GM18507 (cell line): ENCODE measurements around the gene GPHA2.
A peak's percentile ranks its signal among the peaks of the same experiment; 100 is the strongest.

Experiments
- DNase-seq: peaks from one replicate; pipeline ENCODE4 v3.0.0; 2011; ENCODE audit warnings: low read depth; ENCODE audit not compliant: insufficient read length; ENCODE audit errors: extremely low spot score
- FAIRE-seq: peaks from 2 replicates; lab custom pipeline; 2011; peaks lifted over from hg19 to GRCh38; lab: Jason Lieb, UNC

GPHA2 gene

DNA sequence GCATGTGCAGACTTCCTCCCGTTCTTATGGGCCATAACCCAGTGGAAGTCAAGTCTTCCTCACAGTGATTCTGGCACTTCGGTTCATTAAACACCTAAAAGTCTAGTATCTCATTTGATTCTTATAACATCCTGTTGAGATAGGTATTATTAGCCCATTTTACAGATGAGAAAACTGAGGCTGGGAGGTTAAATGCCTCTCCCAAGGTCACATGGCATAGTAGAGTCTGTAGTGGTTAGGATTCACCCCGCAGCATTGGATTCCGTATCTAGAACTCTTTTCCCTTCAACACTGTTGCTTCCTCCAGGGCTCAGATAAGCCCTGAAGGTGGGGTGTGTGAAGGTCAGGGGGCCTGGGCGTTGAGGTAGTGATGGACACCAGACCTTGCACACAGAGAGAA is 3.4 kb downstream of the GPHA2 start:
- DNase-seq: no peak
- FAIRE-seq: no peak

DNA sequence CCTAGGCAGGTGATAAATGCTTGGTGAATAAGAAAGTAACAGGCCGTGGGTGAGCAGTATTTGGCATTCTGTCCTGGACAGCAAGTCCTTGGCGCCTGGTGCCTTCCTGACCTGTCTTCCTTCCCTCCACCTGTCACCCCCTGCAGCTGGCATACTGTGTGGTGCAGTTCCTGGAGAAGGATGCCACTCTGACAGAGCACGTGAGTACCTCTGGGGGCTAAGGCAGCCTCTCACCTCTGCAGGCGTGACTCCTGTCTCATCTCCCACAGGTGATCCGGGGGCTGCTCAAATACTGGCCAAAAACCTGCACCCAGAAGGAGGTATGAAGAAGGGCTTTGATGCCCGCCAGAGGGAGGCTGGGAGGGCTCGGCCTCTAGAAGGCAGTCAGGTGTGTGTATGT is 4.4 kb downstream of the GPHA2 start:
- no peak for DNase-seq
- no peak for FAIRE-seq

DNA sequence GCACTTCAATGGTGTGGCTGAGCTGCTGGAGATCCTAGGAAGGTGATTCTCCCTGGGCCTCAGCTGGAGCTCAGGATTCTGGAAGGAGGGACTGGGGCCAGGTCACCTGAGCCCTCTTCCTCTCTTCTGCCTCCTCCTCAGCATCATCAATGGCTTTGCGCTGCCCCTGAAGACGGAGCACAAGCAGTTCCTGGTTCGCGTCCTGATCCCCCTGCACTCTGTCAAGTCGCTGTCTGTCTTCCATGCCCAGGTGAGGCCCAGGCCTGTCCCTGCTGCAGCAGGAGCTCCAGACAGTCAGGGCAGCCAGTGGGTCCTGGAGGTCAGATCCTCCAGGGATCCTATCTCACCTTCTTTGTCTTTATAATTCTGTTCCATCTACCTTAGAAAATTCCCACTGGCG is 5.4 kb downstream of the GPHA2 start:
- DNase-seq (no peak), FAIRE-seq (no peak)

DNA sequence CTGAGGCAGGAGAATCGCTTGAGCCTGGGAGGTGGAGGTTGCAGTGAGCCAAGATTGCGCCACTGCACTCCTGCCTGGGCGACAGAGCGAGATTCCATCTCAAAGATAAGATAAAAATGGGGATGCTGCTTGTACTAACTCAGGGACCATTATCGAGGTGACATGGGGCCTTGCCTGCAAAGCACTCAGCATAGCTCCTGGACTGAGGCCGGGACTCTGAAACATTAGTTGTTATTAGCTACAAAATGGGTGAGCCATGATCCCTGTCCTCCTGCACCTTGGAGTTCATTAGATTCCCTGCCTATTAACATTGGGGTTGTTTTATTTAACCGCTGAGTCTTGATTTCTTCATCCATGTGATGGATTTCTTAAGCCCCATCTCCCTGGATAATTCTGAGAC is 6.1 kb downstream of the GPHA2 start:
- DNase-seq: no peak
- no peak for FAIRE-seq

DNA sequence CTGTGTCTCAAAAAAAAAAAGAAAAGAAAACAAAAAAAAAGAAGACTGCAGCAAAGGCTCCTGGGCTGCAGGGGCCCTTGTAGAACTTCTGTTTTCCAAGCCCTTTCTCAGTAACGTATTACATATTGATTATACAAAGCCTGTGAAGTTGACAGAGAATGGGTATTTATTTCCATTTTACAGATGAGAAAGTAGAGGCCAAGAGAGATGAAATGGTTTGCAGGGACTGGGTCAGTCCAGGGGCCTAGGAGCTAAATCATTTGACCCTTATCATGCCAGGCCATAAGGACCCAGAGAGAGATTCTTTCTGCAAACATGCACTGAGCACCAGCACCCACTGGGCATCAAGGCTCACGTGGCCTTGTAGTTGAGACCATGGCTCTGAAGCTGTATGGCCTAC is 6.7 kb downstream of the GPHA2 start:
- no peak for DNase-seq
- no peak for FAIRE-seq

DNA sequence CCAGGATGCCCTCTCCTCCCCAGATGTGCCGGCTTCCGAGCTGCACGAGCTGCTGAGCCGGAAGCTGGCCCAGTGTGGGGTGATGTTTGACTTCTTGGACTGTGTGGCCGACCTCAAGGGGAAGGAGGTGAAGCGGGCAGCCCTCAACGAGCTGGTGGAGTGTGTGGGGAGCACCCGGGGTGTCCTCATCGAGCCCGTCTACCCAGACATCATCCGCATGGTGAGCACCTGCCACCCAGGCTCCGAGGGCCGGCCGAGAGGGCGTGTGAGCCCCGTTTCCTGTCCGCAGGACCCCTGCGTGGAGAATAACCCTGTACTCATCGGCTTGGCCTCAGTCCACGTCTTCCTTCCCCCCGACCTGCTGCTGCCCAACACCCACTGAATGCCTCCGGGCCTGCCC is 9.0 kb downstream of the GPHA2 start:
- DNase-seq (no peak), FAIRE-seq (no peak)

DNA sequence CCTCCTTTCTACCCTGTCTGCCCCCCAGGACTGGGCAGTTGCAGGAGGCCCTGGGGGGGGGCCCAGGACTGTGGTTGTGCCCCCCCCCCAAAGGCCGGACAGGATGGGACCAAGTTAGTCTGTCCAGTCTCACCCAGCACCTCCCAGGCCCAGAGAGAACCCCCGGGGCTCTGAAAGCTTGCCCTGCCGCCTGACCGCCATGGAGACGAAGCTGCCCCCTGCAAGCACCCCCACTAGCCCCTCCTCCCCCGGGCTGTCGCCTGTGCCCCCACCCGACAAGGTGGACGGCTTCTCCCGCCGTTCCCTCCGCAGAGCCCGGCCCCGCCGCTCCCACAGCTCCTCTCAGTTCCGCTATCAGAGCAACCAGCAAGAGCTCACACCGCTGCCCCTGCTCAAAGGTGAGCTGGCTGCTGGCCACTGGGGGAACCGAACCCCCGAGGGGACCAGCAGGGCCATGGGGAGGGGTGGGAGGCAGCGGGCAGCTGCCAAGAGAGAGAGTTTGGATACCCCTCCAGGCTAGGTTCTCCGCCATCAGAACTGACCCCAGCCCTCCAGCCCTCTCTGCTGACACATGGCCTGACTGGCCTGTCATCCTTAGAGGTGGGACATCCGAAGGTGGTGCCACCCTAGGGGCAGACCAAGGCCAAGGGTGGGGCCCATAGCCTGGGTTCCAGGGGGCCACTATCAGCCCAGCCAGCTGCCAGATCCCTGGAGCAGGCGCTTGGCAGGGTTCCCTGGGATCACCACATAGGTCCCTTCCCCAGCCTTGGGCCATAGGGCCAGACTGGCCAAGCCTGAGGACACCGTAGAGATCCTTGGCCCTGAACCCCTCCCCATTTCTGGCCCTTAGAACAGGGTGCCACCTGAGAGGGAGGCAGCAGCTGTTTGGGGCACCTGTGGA is 9.9 kb downstream of the GPHA2 start:
- FAIRE-seq (no peak), DNase-seq (no peak)

DNA sequence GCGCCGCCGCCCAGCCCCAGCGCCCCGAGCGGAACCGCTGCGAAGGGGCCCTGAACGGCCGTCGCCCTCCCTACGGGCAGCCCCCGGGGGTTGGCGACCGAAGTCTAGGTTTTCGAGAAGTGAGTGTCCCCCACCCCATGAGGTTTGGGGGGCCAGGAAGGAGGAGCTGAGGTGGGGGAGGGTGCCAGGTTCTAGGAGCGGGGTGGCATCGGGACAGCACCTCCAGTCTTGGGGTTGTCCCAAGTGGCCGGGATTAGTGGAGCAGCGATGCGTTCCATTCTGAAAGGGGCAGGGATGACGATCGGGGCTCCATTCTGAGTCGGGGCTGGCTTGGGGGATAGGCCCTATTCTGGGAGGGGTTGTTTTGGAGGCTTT is 10.8 kb downstream of the GPHA2 start:
- no peak for FAIRE-seq

DNA sequence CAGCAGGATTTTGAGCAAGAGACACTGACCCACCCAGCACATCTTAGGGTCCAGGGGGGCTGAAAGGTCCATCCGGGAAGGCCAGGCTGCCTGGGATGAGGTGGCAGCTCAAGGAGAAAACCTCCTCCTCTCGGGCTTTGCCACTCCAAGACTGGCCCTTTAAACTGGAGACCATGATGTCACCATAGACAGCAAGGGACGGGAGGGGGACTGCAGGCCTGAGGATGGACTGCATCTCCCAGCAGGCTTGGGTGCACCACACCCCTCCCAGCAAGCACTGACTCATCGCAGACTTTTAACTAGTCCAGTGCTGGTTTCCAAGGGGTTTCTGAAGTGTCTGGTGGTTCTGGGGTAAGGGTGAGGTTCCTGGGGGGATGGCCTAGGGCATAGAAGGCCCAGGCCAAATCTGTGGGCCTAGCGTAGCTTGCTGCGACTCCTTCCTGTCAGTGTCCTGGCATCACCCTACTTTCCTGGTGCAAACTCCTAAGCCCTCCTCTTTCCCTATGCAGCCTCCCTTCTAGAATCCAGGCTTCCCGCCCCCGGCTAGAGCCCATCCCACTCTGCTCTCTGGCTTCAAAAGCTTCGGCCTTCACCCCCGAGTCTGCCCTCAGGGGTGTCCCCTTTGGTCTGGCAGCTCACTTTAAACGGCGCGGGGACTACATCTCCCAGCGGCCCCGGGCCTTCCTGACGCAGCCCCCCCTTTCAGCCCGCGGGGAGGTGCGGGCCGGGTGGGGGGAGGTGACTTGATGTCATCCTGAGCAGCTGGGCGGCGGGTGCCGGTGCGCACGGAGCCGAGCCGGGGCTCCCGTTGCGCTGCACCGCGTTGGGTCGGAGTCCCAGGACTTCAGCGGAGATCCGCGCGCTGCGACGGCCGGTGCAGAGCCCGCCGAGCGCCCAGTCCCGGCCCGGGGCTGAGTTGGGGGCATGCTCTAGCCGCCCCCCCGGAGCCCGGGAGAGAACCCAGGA is 11.5 kb downstream of the GPHA2 start, which contains the start of gene PPP2R5B:
Gene PPP2R5B (plus strand): TSS at position 746 of the 966 bp plus-strand sequence. CDS start 1,046 bp downstream, outside the sequence.
- DNase-seq (peak; percentile 86), FAIRE-seq (peak; percentile 95)

More for the DNA sequence above, 10.8 kb downstream of the GPHA2 start:
- no peak for DNase-seq

DNA sequence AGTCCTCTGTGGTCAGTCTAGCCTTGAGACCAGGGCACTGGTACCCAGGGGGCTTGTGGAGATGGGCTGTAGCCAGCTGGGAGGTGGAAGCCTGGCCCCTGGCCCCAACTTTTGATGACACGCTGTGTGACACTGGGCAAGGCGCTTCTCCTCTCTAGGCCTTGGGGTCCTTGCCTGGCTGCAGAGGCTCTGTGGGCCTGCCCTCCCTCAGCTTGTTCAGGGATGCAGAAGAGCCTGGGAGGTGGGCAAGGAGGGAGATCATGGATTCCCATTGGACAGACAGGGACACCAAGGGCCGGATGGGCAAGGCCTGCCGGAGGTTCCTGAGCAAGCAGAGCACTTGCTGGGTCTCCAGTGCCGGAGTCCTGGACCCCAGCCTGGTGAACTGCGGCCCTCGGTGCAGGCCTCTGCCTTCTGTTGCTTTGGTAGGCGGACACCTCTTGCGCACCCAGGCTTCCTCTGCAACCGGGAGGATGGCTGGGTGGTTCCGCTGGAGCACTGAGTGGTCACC is 12.5 kb downstream of the GPHA2 start:
- no peak for DNase-seq
- no peak for FAIRE-seq

DNA sequence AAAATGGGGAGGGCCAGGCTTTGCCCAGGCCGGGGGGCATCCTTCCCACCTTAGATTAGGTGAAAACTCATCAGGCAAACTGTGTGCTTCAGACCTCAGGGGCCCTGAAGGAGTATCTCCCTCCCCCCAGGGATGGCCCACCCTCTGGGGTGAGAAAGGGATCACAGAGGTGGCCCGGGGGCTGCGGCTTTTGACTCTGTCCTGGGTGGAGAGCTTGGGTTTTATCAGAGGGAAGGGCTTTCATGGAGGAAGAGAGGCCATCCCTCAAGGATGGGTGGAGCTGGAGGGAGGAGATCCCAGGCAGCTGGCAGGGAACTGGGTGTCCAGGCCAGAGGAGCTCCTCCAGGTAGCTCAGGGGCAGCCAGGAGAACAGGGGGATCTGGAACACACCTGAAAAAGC is 14.3 kb downstream of the GPHA2 start:
- no peak for FAIRE-seq
- no peak for DNase-seq

DNA sequence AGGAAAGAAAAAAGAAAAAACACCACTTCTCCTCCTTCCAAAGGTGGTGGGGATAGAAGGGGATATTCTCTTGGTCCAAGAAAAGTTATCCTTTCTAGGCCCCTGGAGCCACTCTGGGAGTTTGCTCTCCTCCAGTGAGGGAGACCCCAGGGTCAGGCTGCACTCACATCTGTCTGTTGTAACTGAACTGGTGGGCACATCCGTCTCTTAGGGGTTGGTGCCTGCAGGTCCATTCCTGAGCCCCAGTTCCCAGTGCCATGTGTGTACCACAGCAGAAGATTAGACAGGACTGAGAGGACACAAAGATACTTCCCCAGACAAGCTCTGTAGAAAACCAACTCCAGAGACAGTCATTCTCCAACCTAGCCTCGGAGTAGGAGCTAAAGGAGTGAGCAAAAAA is 15.6 kb downstream of the GPHA2 start:
- no peak for FAIRE-seq

DNA sequence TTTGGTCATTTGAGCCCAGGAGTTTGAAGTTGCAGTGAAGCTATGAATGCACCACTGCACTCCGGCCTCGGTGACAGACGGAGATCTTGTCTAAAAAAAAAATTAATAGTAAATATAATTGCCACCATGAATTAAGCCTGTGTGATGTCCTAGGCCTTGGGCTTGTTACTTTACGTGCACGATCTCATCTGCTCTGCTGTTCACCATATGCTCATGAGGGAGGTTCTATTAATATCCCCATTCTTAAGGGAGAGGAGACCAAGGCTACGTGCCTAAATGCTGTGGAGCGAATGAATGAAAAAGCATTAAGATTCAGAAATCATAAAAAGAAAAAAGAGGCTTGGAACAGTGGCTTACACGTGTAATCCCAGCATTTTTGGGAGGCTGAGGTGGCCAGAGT is 16.1 kb downstream of the GPHA2 start:
- DNase-seq: no peak
- no peak for FAIRE-seq

More for the DNA sequence above, 15.6 kb downstream of the GPHA2 start:
- no peak for DNase-seq

DNA sequence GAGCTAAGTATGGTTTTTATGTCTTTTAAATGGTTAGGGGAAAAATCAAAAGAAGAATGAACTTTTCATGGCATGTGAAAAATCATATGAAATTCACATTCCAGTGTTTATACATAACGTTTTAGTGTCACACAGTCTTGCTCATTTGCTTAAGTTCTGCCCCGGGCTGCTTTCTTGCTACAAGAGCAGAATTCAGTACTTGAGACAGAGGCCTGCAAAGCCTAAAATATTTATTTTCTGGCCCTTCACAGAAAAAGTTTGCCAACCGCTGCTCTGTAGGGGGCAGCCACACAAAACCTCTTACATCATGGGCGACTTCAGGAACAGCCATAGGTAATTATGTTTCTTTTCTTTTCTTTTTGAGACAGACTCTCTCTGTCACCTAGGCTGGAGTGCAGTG is 17.7 kb downstream of the GPHA2 start:
- DNase-seq (no peak), FAIRE-seq (no peak)

DNA sequence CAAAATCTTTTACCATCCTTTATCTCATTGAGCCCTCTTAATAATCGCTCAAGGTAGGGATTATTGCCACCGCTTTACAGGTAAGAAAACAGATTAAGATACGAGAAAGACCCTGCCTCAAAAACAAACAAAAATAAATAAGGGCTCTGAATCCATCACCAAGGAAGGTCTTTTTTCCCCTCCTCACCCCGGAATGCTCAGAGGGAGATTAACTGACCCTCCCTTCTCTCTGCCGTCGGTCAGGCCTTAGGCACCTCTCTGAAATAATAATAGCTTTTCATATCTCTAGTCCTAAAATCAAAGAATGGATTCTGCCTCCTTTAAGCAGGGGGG is 18.1 kb downstream of the GPHA2 start:
- no peak for DNase-seq

DNA sequence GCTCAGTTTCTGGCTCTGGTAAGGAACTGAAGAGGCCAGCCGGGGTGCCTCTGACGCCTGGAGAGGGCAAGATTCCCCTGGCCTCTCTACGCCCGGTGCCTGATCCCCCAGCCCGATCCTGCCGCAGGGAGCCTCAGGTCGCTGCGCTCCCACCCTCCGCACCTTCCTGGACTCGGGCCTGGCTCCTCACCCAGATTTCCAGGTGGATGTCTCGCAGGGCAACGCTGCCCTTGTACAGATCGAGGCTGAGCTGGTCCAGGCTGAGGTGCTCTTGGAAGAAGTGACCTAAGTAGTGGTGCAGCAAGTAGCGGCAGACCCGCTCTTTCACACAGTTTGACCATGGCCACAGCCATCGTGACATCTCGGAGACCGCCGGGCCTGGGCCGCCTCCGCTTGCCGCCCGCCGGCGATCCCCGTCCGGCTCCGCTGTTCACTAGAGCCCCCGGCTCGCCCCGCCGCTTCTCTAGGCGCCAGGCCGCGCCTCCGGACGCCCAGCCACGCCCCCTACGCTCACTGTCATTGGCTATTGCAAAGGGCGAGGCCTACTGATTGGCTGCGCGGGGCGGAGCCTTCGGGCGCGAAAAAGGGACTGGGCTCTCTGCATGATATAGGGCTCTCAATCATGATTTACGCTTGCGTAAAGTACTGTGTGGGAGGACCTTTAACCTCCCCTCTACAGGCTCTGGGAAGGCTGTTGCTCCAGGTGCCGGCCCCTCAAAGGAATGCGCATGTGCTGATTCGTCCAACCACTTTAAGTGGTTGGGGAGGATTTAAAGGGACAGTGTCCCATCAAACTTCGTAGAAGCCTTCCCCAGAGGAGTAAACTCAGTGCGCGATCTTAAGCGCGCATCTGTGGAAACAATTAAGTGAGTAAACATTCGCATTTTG is 18.7 kb downstream of the GPHA2 start, which contains the start of gene ATG2A:
Gene ATG2A (minus strand): TSS at position 435 of the 888 bp plus-strand sequence. CDS start 74 bp downstream, at position 361.
- FAIRE-seq (peak; percentile 98), DNase-seq (peak; percentile 97)

More for the DNA sequence above, 18.1 kb downstream of the GPHA2 start:
- FAIRE-seq: no peak

DNA sequence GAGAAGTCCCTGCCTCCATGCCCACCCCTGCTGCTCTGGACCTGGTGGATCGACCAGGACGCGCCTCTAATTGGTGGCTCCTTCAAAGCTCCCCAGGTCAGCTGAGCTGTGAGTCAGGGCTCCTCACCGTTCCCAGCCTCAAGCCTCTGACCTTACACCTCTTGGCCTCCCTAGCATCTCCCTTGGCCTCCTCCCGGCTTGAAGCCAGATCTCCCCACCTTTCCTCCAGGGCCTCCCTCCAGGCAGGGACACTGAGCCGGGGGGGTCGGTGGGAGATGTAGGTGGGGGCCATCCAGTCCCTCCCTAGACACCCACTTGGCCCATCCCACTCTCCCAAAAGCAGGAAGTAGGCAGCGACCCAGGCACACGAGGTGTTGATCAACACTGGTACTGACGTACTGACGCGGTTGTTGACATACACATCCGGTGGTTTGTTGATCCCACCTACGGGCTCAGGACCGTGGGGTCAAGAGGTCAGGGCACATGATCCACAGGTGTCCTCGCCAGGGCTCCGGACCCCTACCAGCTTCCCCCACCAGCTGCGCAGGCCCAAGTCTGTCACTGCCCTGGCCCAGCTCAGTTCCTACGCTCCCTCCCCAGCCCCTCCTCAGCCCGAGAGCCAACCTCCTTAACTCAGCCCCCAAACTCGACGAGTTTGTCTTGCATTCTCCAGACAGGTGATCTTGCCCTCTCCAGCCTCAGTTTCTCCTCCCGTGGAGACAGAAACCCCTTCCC is 19.5 kb downstream of the GPHA2 start:
- FAIRE-seq (peak; percentile 55), DNase-seq (peak; percentile 57)

DNA sequence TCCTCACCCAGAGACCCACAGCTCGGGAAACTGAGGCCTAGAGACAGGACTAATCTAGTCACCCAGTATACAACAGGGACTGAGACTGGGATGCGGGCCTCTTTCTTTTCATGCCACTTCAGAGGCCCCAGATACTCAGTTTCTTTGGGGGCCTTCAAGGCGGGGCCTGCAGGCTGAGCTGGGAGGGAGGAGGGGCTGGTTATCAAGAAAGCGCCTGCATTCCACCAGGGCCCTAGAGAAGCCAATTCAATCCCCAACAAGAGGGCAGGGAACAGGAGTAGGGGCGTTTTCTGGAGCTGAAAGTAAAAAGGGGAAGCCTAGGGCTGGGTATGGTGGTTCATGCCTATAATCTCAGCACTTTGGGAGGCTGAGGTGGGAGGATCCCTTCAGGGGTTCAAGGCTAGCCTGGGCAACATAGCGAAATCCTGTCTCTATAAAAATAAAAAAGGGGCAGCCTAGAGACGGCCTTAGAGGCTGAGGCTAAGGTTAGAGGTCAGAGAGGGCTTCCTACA is 20.3 kb downstream of the GPHA2 start:
- FAIRE-seq (no peak), DNase-seq (no peak)
